ENCODE results near the gene OR2V2.

Gene OR2V2

GRCh38 chr5:181114844-181115778 is 32.3 kb upstream of the OR2V2 start:
- Histone ChIP-seq H3K36me3 (ENCODE audit: control insufficient read depth in 1 of 2, insufficient read depth in 2 of 2, low read length in 2 of 2) (no peaks in the 10 kb centered on the region), H3K4me3 (ENCODE audit: low read depth in 1 of 2, low read length in 2 of 2) (no peak overlapping the region), H3K27me3 (ENCODE audit: control insufficient read depth in 1 of 2, insufficient read depth in 2 of 2, low read length in 2 of 2) (peaks cover 40 to 52% of the 10 kb centered on the region in 2 donors), H3K9me3 (ENCODE audit: control insufficient read depth in 1 of 2, low read length in 2 of 2) (no peaks in the 10 kb centered on the region), H3K9ac (ENCODE audit: low read depth in 1 of 2, low read length in 2 of 2) (no peak overlapping the region), H3K4me1 (ENCODE audit: control insufficient read depth in 1 of 2, insufficient read depth in 2 of 2, low read length in 2 of 2) (peaks cover 0 to 3% of the 10 kb centered on the region in 2 donors), H3K27ac (ENCODE audit: low read depth, low read length) (no peak overlapping the region)

- Histone ChIP-seq H3K27ac (ENCODE audit: low read depth, low read length) (no peak overlapping the region), H3K36me3 (ENCODE audit: control insufficient read depth in 1 of 2, insufficient read depth in 2 of 2, low read length in 2 of 2) (no peaks in the 10 kb centered on the region), H3K9me3 (ENCODE audit: control insufficient read depth in 1 of 2, low read length in 2 of 2) (no peaks in the 10 kb centered on the region), H3K4me1 (ENCODE audit: control insufficient read depth in 1 of 2, insufficient read depth in 2 of 2, low read length in 2 of 2) (peaks cover 0 to 3% of the 10 kb centered on the region in 2 donors), H3K9ac (ENCODE audit: low read depth in 1 of 2, low read length in 2 of 2) (no peak overlapping the region), H3K4me3 (ENCODE audit: low read depth in 1 of 2, low read length in 2 of 2) (no peak overlapping the region), H3K27me3 (ENCODE audit: control insufficient read depth in 1 of 2, insufficient read depth in 2 of 2, low read length in 2 of 2) (peaks cover 39 to 50% of the 10 kb centered on the region in 2 donors)
Measured at GRCh38 chr5:181118369-181118768, 29.0 kb upstream of the OR2V2 start.

- Histone ChIP-seq H3K9me3 (ENCODE audit: control insufficient read depth in 1 of 2, low read length in 2 of 2) (no peaks in the 10 kb centered on the region), H3K4me1 (ENCODE audit: control insufficient read depth in 1 of 2, insufficient read depth in 2 of 2, low read length in 2 of 2) (peaks cover 0 to 3% of the 10 kb centered on the region in 2 donors), H3K9ac (ENCODE audit: low read depth in 1 of 2, low read length in 2 of 2) (no peak overlapping the region), H3K27me3 (ENCODE audit: control insufficient read depth in 1 of 2, insufficient read depth in 2 of 2, low read length in 2 of 2) (peaks cover 34 to 46% of the 10 kb centered on the region in 2 donors), H3K4me3 (ENCODE audit: low read depth in 1 of 2, low read length in 2 of 2) (no peak overlapping the region), H3K27ac (ENCODE audit: low read depth, low read length) (no peak overlapping the region), H3K36me3 (ENCODE audit: control insufficient read depth in 1 of 2, insufficient read depth in 2 of 2, low read length in 2 of 2) (no peaks in the 10 kb centered on the region)
Measured at GRCh38 chr5:181119105-181119504, 28.3 kb upstream of the OR2V2 start.

GRCh38 chr5:181120306-181120705 is 27.1 kb upstream of the OR2V2 start:
- no peak overlapping the region for H3K9ac ChIP-seq (ENCODE audit: low read depth in 1 of 2, low read length in 2 of 2)
- peaks cover 26 to 34% of the 10 kb centered on the region in 2 donors for H3K27me3 ChIP-seq (ENCODE audit: control insufficient read depth in 1 of 2, insufficient read depth in 2 of 2, low read length in 2 of 2)
- H3K27ac ChIP-seq (ENCODE audit: low read depth, low read length), result no peak overlapping the region
- H3K36me3 ChIP-seq (ENCODE audit: control insufficient read depth in 1 of 2, insufficient read depth in 2 of 2, low read length in 2 of 2), result no peaks in the 10 kb centered on the region
- no peak overlapping the region for H3K4me3 ChIP-seq (ENCODE audit: low read depth in 1 of 2, low read length in 2 of 2)
- H3K9me3 ChIP-seq (ENCODE audit: control insufficient read depth in 1 of 2, low read length in 2 of 2), result no peaks in the 10 kb centered on the region
- peaks cover 0 to 2% of the 10 kb centered on the region in 2 donors for H3K4me1 ChIP-seq (ENCODE audit: control insufficient read depth in 1 of 2, insufficient read depth in 2 of 2, low read length in 2 of 2)

GRCh38 chr5:181120761-181121160 is 26.6 kb upstream of the OR2V2 start:
- Histone ChIP-seq H3K27me3 (ENCODE audit: control insufficient read depth in 1 of 2, insufficient read depth in 2 of 2, low read length in 2 of 2) (peaks cover 25 to 32% of the 10 kb centered on the region in 2 donors), H3K27ac (ENCODE audit: low read depth, low read length) (no peak overlapping the region), H3K4me3 (ENCODE audit: low read depth in 1 of 2, low read length in 2 of 2) (no peak overlapping the region), H3K9ac (ENCODE audit: low read depth in 1 of 2, low read length in 2 of 2) (no peak overlapping the region), H3K9me3 (ENCODE audit: control insufficient read depth in 1 of 2, low read length in 2 of 2) (no peaks in the 10 kb centered on the region), H3K4me1 (ENCODE audit: control insufficient read depth in 1 of 2, insufficient read depth in 2 of 2, low read length in 2 of 2) (no peaks in the 10 kb centered on the region), H3K36me3 (ENCODE audit: control insufficient read depth in 1 of 2, insufficient read depth in 2 of 2, low read length in 2 of 2) (no peaks in the 10 kb centered on the region)

- H3K27ac ChIP-seq (ENCODE audit: low read depth, low read length), result no peak overlapping the region
- H3K4me3 ChIP-seq (ENCODE audit: low read depth in 1 of 2, low read length in 2 of 2), result no peak overlapping the region
- no peaks in the 10 kb centered on the region for H3K36me3 ChIP-seq (ENCODE audit: control insufficient read depth in 1 of 2, insufficient read depth in 2 of 2, low read length in 2 of 2)
- no peaks in the 10 kb centered on the region for H3K4me1 ChIP-seq (ENCODE audit: control insufficient read depth in 1 of 2, insufficient read depth in 2 of 2, low read length in 2 of 2)
- peaks cover 18 to 25% of the 10 kb centered on the region in 2 donors for H3K27me3 ChIP-seq (ENCODE audit: control insufficient read depth in 1 of 2, insufficient read depth in 2 of 2, low read length in 2 of 2)
- H3K9ac ChIP-seq (ENCODE audit: low read depth in 1 of 2, low read length in 2 of 2), result no peak overlapping the region
- H3K9me3 ChIP-seq (ENCODE audit: control insufficient read depth in 1 of 2, low read length in 2 of 2), result no peaks in the 10 kb centered on the region
Measured at GRCh38 chr5:181121675-181122561, 25.5 kb upstream of the OR2V2 start.

GRCh38 chr5:181124526-181124925 is 22.9 kb upstream of the OR2V2 start:
- Histone ChIP-seq H3K9ac (ENCODE audit: low read depth in 1 of 2, low read length in 2 of 2) (no peak overlapping the region), H3K4me1 (ENCODE audit: control insufficient read depth in 1 of 2, insufficient read depth in 2 of 2, low read length in 2 of 2) (no peaks in the 10 kb centered on the region), H3K36me3 (ENCODE audit: control insufficient read depth in 1 of 2, insufficient read depth in 2 of 2, low read length in 2 of 2) (no peaks in the 10 kb centered on the region), H3K27ac (ENCODE audit: low read depth, low read length) (no peak overlapping the region), H3K4me3 (ENCODE audit: low read depth in 1 of 2, low read length in 2 of 2) (no peak overlapping the region), H3K9me3 (ENCODE audit: control insufficient read depth in 1 of 2, low read length in 2 of 2) (no peaks in the 10 kb centered on the region), H3K27me3 (ENCODE audit: control insufficient read depth in 1 of 2, insufficient read depth in 2 of 2, low read length in 2 of 2) (peaks cover 19 to 20% of the 10 kb centered on the region in 2 donors)

GRCh38 chr5:181126841-181127240 is 20.5 kb upstream of the OR2V2 start:
- H3K4me1 ChIP-seq (ENCODE audit: control insufficient read depth in 1 of 2, insufficient read depth in 2 of 2, low read length in 2 of 2), result no peaks in the 10 kb centered on the region
- peaks cover 10 to 19% of the 10 kb centered on the region in 2 donors for H3K27me3 ChIP-seq (ENCODE audit: control insufficient read depth in 1 of 2, insufficient read depth in 2 of 2, low read length in 2 of 2)
- no peak overlapping the region for H3K4me3 ChIP-seq (ENCODE audit: low read depth in 1 of 2, low read length in 2 of 2)
- no peaks in the 10 kb centered on the region for H3K9me3 ChIP-seq (ENCODE audit: control insufficient read depth in 1 of 2, low read length in 2 of 2)
- no peak overlapping the region for H3K9ac ChIP-seq (ENCODE audit: low read depth in 1 of 2, low read length in 2 of 2)
- no peaks in the 10 kb centered on the region for H3K36me3 ChIP-seq (ENCODE audit: control insufficient read depth in 1 of 2, insufficient read depth in 2 of 2, low read length in 2 of 2)
- no peak overlapping the region for H3K27ac ChIP-seq (ENCODE audit: low read depth, low read length)

GRCh38 chr5:181127456-181127855 is 19.9 kb upstream of the OR2V2 start:
- Histone ChIP-seq H3K36me3 (ENCODE audit: control insufficient read depth in 1 of 2, insufficient read depth in 2 of 2, low read length in 2 of 2) (no peaks in the 10 kb centered on the region), H3K4me3 (ENCODE audit: low read depth in 1 of 2, low read length in 2 of 2) (no peak overlapping the region), H3K9ac (ENCODE audit: low read depth in 1 of 2, low read length in 2 of 2) (no peak overlapping the region), H3K9me3 (ENCODE audit: control insufficient read depth in 1 of 2, low read length in 2 of 2) (no peaks in the 10 kb centered on the region), H3K27ac (ENCODE audit: low read depth, low read length) (no peak overlapping the region), H3K4me1 (ENCODE audit: control insufficient read depth in 1 of 2, insufficient read depth in 2 of 2, low read length in 2 of 2) (no peaks in the 10 kb centered on the region), H3K27me3 (ENCODE audit: control insufficient read depth in 1 of 2, insufficient read depth in 2 of 2, low read length in 2 of 2) (peaks cover 8 to 17% of the 10 kb centered on the region in 2 donors)

Data from duodenal mucosa (tissue), 2 donors.